ENCODE data around the gene VASP. TPM values are rescaled to one million over a fixed set of nuclear protein-coding genes. Genes with fewer than 3 reads are reported as not detected.

The VASP gene
- total and polyA plus RNA-seq, 9 of the 15 experiments (the other 6 are each of a cell fraction or from before 2014, with no cell fraction given), result 16.7 to 261 (median 112) TPM

- no peak for TF ChIP-seq E2F8 (IDR thresholded peaks at IDR 0.05; ENCODE audit: low read depth, partially characterized antibody)
- no peak for TF ChIP-seq ZBTB2 (IDR thresholded peaks at IDR 0.05)
- TF ChIP-seq ZNF561 (CRISPR knock-in tag; conservative IDR thresholded peaks at IDR 0.05), result no peak
- no peak for TF ChIP-seq RAD21 (CRISPR knock-in tag; conservative IDR thresholded peaks at IDR 0.05 in 1 of 2, IDR thresholded peaks at IDR 0.05 in 1 of 2)
- TF ChIP-seq CREB5 (CRISPR knock-in tag; IDR thresholded peaks at IDR 0.05), result no peak
- no peak for TF ChIP-seq RBM22 (IDR thresholded peaks at IDR 0.05; ENCODE audit: low read depth, low read length, poor library complexity, severe bottlenecking)
- TF ChIP-seq MIER1 (IDR thresholded peaks at IDR 0.05; ENCODE audit: low read depth), result no peak
- TF ChIP-seq L3MBTL2 (IDR thresholded peaks at IDR 0.05), result no peak
- no peak for TF ChIP-seq ZNF766 (CRISPR knock-in tag; conservative IDR thresholded peaks at IDR 0.05)
- TF ChIP-seq ZNF408 (CRISPR knock-in tag; IDR thresholded peaks at IDR 0.05; ENCODE audit: low read depth), result no peak
- no peak for TF ChIP-seq CLOCK (CRISPR knock-in tag; IDR thresholded peaks at IDR 0.05; ENCODE audit: borderline replicate concordance)
- TF ChIP-seq SREBF2 (CRISPR knock-in tag; IDR thresholded peaks at IDR 0.05), result no peak
- no peak for TF ChIP-seq EP300 (IDR thresholded peaks at IDR 0.05; ENCODE audit: low read length)
- TF ChIP-seq ARID2 (IDR thresholded peaks at IDR 0.05), result no peak
- peak; percentile 15; the same call in 1 of the 2 replicates for TF ChIP-seq ADNP (tag; IDR thresholded peaks at IDR 0.05)
- no peak for TF ChIP-seq SMAD2 (IDR thresholded peaks at IDR 0.05; ENCODE audit: low read depth, low read length)
- TF ChIP-seq RFX7 (CRISPR knock-in tag; IDR thresholded peaks at IDR 0.05), result no peak
- no peak for TF ChIP-seq MYNN (IDR thresholded peaks at IDR 0.05)
- no peak for TF ChIP-seq MYNN (CRISPR knock-in tag; IDR thresholded peaks at IDR 0.05)
- 0 out of 2 replicates have a peak, but pooled peaks have one; percentile 2 for TF ChIP-seq FOSL1 (tag; conservative IDR thresholded peaks at IDR 0.05)
- TF ChIP-seq MEF2D (tag; conservative IDR thresholded peaks at IDR 0.05; ENCODE audit: low read depth), result no peak
Observed at GRCh38 chr19:45492137-45492626, 15.1 kb upstream of the VASP start (continued).

All from K562 (cell line).